ENCODE results near the gene CCDC141.

DNA sequence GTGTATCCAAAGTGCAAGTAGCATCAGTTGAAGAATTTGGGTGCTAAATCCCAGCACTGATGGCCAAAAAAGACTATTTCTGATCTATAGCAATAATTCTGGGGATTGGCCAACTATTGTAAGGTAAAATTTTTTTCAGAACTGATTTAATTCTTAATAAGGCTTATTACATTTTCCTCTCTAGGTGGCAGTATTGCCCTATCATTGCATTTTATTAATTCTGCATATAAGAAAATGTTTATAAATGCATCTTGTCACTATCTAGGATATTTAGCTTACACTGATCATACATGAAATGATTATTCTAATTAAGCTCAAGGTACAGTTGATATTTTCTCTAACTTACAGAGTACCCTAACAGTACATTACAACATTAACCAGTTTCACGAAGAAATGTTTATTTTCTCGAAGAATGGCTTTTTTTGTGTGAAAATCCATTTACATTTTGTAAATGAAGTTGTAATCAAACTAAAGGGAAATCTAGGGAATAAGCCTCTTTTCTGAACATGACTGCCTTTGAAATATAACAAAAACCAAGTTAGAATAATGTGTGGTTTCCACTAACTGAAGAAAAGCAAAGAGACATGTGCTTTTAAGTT is 253.8 kb downstream of the CCDC141 start:
- TF ChIP-seq, protein P1, sequence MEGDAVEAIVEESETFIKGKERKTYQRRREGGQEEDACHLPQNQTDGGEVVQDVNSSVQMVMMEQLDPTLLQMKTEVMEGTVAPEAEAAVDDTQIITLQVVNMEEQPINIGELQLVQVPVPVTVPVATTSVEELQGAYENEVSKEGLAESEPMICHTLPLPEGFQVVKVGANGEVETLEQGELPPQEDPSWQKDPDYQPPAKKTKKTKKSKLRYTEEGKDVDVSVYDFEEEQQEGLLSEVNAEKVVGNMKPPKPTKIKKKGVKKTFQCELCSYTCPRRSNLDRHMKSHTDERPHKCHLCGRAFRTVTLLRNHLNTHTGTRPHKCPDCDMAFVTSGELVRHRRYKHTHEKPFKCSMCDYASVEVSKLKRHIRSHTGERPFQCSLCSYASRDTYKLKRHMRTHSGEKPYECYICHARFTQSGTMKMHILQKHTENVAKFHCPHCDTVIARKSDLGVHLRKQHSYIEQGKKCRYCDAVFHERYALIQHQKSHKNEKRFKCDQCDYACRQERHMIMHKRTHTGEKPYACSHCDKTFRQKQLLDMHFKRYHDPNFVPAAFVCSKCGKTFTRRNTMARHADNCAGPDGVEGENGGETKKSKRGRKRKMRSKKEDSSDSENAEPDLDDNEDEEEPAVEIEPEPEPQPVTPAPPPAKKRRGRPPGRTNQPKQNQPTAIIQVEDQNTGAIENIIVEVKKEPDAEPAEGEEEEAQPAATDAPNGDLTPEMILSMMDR (IDR thresholded peaks at IDR 0.05; ENCODE audit: insufficient read depth, low read length) = no peak
- no peak for TF ChIP-seq GABPA (IDR thresholded peaks at IDR 0.05; ENCODE audit: low read depth)
- no peak for TF ChIP-seq POLR2AphosphoS5 (IDR thresholded peaks at IDR 0.05; ENCODE audit: low read depth)
- TF ChIP-seq SPI1 (IDR thresholded peaks at IDR 0.05; ENCODE audit: borderline replicate concordance, low read depth) = no peak
- TF ChIP-seq, protein P2, sequence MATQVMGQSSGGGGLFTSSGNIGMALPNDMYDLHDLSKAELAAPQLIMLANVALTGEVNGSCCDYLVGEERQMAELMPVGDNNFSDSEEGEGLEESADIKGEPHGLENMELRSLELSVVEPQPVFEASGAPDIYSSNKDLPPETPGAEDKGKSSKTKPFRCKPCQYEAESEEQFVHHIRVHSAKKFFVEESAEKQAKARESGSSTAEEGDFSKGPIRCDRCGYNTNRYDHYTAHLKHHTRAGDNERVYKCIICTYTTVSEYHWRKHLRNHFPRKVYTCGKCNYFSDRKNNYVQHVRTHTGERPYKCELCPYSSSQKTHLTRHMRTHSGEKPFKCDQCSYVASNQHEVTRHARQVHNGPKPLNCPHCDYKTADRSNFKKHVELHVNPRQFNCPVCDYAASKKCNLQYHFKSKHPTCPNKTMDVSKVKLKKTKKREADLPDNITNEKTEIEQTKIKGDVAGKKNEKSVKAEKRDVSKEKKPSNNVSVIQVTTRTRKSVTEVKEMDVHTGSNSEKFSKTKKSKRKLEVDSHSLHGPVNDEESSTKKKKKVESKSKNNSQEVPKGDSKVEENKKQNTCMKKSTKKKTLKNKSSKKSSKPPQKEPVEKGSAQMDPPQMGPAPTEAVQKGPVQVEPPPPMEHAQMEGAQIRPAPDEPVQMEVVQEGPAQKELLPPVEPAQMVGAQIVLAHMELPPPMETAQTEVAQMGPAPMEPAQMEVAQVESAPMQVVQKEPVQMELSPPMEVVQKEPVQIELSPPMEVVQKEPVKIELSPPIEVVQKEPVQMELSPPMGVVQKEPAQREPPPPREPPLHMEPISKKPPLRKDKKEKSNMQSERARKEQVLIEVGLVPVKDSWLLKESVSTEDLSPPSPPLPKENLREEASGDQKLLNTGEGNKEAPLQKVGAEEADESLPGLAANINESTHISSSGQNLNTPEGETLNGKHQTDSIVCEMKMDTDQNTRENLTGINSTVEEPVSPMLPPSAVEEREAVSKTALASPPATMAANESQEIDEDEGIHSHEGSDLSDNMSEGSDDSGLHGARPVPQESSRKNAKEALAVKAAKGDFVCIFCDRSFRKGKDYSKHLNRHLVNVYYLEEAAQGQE (IDR thresholded peaks at IDR 0.05; ENCODE audit: insufficient replicate concordance, low read depth) = no peak
